Left colon (tissue), 2 donors: Measurements from ENCODE around the gene YPEL2. TPM values are rescaled to one million over a fixed set of nuclear protein-coding genes. Genes with fewer than 3 reads are reported as not detected.
A peak's percentile ranks its signal among the peaks of the same experiment; 100 is the strongest.

Experiments
- ATAC-seq: fragments of 200-7000 bp; cut with Tn5 transposase; one replicate; pipeline ENCODE4 v1.9.1; 2020; ENCODE audit warnings: mild to moderate bottlenecking, moderate library complexity
- DNase-seq, 2 donors: peaks; one replicate each; pipeline ENCODE4 v3.0.0-alpha.2; 2020
- intact Hi-C, 2 donors: fragments of 100-400 bp; cut with DNase I in 1 of 2; cut with micrococcal nuclease in 1 of 2; formaldehyde crosslinking; loops; one replicate each; pipeline versions ENCODE4 v1.11.2 to v1.14.0; 2022; cut with DNase I, micrococcal nuclease
- total RNA-seq, 2 donors: library from RNA; stranded (reverse); fragmentation: NEBNext Ultra II Directional; extraction: Animal tissue kit (Norgen Biotek cat#: 25700); gene quantifications; one replicate each; pipeline ENCODE4 v1.2.1, GENCODE V29; 2021
- donor health status: DM: no; HTN: no; CAD: no.
- donor health status: DM: yes; HTN: yes; CAD: no.

Gene YPEL2
- total RNA-seq, 2 donors from 2014 or later: 25.8 to 27.2 TPM

DNA sequence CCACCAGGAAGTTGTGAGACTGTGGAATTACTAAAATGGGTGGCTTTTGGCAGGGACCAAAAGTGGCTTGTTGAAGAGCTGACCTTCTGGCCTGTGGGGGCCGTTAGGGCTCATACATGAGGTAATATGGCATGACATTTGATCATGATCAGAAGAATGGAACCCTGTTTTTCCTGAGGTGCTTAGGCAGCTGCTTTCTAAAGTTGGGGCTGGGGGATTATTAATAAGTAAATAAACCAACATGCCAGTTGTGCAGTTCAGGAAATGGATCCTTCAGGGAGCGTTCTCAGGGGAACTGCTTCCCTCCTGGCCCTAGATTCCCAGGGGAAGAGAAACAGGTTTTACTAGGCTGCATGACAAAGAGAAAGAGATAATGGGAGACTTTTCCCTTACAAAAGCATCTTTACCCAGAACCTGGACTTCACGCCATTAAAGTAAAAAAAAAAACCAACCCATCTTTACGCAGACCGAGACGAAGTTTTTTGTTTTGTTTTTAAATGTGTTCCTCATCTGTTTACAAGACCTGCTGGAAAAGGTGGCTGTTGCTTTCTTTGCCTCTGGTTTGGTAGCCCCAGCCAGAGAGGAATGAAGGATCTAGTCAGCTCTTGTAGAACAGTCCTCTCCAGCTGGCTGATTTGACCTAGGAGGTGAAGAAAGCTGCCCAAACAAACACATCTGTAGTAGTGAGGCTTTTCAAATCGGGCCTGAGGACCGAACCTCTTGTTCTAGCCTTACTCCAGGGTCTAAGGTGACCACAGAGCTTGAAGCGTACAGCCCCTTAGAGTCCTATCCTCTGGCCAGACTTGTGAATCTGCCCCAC lies 22.7 kb downstream of the YPEL2 start:
- intact Hi-C loops: no loop called here
- ATAC-seq (no peak), DNase-seq (no peak)

DNA sequence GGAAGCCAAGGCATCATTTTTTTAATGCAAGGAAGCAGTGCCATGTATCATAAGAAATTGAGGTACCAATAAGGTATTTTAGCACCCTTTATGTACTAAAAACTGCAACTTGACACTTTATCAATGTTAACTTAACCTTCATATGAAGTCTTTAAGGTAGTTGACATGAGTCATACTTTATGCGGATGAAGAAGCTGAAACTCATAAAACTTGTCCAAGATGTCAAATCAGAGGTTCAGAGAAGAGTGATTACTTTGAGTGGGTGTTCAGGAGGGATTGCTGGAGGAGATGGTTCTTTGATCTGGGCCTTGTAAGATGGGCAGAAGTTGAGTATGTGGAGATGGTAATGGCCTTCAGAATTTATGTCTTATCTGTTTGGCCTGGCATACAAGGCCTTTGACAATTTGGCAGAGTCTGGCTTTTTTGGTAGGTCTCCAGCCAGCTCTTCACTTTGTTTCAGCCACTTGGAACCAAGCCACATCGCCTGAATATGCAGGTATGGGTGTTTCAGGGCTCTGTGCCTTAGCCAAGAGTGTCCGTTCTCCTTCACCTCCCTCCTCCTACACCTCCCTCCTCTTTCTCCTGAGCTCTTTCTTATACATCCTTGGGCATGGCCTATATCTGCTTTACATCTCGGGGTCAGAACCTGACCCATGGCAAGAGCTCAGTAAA lies 23.7 kb downstream of the YPEL2 start:
- ATAC-seq (no peak), DNase-seq (no peak)
- intact Hi-C loops: no loop called here

DNA sequence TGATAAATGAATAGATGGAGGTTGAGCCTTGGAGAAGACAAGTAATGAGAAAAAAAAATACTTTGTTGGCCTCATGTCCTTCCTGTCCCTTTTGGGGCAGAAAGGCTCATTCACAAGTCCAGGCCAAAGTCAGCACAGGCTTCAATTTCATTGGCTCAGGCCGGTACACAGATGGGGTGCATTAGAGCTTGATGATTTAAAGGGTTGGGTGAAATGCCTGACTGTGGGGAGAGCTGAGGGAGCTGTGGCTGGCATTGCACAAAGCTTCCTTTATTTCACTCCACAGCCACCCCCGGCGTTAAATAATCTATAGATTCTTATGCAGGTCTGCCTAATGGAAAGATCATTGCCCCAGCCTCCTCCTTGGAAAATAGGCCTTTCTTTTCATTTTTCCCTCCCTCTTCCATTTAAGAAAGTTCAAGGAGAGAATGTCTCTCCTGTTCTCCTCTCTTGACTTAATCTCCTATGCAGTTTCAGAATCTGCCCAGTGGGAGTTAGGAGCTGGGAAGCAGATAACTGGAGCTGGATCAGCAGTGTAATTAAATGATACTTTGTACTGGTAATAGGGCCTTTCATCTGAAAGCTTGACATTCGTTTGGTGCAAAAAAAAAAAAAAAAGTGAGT lies 24.4 kb downstream of the YPEL2 start:
- ATAC-seq (no peak), DNase-seq (no peak)
- intact Hi-C loops: no loop called here

DNA sequence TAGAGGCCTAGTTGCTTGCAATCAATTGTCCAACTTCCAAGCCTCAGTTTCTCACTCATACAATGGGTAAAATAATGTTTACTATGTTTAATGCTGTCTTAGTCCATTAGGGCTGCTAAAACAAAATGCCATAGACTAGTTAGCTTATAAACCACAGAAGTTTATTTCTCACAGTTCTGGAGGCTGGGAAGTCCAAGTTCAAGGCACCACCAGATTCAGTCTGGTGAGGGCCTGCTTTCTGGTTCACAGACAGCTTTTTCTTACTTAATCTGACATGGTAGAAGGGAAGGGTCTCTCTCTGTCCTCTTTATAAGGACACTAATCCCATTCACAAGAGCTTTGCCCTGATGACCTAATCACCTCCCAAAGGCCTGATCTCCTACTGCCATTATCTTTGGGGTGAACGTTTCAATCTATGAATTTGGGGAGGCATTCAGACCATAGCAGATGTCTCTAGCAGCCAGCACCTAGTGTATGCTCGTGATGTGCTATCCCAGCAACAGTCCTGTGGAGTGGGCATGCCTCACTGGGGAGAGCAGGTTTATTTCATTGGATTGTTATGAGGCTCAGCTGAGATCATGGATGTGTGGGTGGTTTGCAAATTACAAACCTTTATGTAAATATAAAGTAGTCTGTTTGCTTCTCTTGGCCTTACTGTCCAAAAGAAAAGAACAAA lies 25.2 kb downstream of the YPEL2 start:
- intact Hi-C loops: no loop called here
- DNase-seq (no peak), ATAC-seq (no peak)

DNA sequence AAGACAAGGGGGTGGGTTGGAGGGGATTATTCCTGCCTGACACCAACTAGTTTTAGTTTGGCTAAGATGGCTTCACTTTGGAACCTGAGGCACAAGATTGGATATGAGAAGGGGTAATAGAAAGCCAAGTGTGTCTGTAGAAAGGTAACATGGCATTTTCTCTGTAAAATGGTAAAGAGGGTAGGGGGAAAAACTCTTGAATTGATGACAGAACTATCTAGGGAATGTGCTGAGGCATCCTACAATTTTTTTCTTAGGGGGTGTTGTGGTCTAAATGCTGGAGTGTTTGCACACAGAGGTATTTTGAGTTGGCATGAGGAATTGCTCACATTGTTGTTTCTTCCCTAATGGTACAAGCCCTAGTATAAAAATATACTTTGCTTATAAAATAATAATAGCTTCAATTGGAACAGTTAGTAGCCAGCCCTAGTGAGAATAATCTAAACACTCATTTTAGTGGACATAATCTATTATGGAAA lies 25.8 kb downstream of the YPEL2 start:
- intact Hi-C loops: no loop called here
- DNase-seq (no peak), ATAC-seq (no peak)

DNA sequence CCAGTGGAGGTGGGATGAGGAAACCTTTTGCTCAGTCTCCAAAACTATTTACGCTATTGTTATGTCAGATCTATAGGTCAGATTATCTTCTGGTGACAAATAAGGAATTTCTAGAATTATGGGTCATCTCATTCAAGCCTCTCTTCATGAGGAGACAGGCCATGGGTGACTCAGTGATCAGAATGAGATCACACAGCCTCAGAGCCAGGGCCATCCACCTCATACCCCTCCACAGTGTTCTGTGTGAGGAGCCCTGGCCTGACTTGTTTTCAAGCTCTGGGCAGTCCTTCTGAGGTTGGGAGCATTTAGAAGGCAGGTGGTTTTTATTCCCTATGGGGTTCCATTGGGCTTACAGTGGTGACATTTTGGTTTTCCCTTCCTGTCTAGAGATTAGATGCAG lies 26.5 kb downstream of the YPEL2 start:
- ATAC-seq (no peak), DNase-seq (no peak)
- intact Hi-C loops: no loop called here

DNA sequence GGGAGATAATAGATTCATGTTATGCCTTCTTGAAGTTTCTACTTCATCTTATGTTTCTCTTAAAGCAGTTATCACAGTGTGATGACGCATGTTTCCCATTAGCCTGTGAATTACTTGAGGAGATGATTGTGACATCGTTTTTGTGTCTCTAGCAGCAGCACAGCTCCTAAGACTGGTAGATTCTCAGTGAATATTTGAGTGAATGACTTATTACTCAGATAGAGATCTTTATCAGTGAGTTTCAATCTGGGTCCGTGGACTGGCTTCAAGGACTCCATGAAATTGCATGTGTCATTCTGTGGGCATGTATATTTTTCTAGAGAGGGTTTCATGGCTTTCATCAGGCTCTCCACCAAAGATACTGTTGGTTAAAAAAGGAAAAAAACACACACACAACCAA lies 29.9 kb downstream of the YPEL2 start:
- DNase-seq: no peak
- no peak for ATAC-seq
- intact Hi-C loops: no loop called here

DNA sequence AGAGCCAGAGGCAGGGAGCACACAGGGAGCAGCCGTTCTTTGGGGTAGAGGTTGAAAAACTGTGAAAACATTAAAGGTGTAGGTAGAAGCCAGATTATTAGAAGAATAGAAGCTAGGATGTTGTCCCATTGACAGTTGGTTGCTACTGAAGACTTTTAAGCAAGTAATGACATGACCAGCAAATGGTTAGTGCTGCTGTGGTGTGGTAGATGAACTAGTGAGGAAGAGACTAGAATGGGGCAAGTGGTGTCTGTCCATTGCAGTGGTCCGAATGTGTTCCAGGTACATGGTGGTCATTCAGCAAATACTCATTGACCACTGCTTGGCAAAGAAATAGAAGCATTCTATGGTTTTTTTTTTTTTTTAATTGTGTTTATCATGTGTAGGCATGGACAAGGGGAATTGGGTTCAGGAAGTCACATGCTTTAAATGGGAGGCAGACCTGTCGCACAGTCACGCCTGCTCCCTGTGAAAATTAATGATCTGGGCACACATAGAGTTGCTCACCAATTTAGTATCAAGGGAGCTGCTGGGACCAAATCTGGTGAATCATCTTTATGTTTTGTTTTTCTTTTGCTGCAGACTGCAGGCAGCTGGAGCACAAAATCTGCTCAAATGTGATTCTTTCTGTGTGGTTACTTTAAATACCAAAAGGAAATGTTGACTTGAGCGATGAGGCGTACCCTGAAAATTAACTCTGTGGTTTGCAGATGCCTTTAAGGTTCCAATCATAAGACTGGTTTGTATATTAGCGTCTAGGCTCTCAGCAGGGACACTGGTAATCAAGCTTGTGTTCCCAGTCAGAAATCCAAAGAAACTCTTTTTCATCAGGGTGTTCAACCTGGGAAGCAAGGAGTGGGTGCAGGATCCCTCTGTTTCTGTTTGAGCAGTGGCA lies 30.7 kb downstream of the YPEL2 start:
- intact Hi-C loops: no loop called here
- ATAC-seq (no peak), DNase-seq (no peak)

DNA sequence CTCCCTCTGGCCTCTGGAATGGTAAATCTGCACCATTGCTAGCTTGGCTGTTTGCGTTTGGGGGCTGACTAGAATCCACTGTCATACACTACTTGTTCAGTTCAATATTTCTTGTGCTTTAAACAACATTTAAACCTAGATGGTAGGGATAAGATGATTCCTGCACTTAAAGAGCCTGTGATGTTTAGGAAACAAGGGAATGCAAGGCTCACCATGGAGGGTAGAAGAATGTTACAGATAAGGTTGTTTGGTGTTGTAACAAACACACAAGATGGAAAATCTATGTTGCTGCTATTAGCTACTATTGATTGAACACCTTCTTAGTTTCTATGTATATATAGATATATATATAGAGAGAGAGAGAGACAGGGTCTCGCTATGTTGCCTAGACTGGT lies 31.4 kb downstream of the YPEL2 start:
- ATAC-seq: no peak
- DNase-seq: no peak
- intact Hi-C loops: no loop called here

DNA sequence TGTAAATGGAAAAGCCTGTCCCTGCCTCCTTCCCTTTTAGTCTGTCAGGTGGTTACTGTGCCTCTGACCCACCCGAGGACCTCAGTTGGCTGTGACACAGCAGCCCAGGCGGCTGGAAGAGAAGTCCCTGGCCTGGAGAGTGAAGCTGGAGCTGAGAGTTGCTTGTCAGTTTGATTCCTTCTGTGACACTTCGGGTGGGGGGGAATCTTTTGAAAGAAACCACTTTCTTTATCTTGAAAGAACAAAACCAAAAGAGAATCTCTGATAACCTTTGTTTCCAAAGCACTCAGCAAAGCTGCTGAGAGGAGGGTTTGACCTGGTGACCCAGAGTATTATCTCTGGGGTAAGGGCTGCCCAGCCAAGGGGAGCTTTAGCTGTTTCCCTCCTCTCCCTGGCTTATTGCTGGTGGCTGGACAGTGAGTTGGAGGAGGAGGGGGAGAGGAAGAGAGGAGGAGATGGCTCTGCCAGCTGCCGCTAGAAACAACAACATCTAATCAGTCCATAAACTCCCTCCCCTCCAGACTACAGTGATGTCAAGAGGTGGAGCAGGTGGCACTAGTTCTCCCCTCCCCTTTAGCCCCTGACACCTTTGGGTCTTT lies 34.0 kb downstream of the YPEL2 start:
- ATAC-seq (no peak), DNase-seq (no peak)
- intact Hi-C loops: loop anchor here in 1 of 2 donors (5.0 kb wide), 1 partner anchor 33 kb away; the partner anchor contains the start of gene YPEL2

DNA sequence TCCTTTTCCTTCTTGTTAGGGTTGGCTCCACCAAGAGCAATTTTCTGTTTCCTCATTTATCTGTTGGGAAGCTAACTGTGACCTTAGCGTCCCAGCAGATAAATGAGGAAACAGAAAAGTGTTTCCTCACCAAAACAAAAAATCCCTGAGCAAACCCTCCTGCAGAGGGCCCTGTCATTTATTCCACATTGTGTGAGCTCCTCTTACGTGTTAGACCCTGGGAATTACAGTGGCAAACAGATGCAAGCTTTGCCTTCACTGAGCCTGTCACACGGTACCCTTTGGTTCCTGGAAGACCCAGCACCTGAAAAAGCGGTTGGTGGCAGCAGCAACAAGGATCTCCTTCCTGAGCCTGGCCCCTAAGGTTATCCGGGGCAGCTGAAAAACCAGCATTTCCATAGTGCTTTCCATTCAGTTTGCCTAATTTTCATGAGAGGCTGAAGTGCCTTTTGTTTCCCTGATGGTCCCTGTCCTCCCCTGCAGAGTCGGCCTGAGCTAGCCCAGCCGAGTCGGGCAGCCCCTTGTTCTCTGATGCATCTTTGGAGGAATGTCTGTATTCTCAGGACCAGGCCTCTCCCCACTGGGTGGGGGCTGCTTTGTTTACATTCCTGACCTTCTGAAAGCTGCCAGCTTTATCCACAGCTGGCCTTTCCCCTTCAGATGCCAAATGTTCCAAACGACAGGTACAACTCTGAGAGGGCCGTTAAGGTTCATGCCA lies 34.7 kb downstream of the YPEL2 start:
- ATAC-seq (peak; percentile 3), DNase-seq (no peak)
- intact Hi-C loops: loop anchor here in 1 of 2 donors (5.0 kb wide), 1 partner anchor 34 kb away; the partner anchor contains the start of gene YPEL2

DNA sequence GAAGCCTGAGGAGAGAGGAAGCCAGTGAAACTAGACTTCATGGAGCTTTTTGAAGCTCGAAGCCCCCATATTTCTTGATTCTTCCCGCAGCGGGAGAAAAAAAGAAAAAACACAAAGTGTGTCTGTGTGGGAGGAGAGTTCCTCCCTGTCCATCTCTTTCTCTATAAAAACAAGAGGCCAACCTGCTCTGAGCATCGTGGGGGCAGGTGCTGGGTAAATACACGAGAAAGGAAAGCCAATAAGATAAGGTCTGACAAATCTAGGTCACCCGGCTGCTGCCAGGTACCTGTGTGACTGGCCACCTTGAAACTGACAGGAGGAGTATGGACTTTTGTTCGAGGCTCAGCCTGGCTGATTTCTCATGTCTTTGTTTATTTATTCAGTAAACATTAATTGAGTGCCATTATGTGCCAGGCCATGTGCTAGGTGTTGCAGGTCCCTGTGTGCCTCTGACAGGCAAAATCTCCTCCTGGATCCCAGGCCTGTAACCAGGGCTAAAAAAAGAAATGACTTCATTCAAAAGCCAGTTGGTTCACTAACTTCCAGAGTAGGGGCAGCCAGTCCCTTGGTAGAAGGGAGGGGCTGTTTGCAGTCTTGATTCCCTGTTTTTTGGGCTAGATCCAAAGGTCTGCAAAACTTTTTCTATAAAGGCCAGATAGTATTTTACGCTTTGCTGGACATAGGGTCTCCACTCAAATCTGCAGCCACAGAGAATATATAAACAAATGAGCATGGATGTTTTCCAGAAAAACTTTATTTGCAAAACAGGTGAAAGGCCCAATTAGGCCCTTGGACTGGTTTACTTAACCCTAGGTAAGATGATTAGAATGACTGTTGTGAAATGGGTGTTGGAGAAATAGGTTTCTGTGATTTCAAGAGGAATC lies 35.6 kb downstream of the YPEL2 start:
- peak; percentile 87 for ATAC-seq
- peak; percentile 72 to 86 for DNase-seq
- intact Hi-C loops: loop anchor here in 1 of 2 donors (5.0 kb wide), 1 partner anchor 35 kb away; the partner anchor contains the start of gene YPEL2

DNA sequence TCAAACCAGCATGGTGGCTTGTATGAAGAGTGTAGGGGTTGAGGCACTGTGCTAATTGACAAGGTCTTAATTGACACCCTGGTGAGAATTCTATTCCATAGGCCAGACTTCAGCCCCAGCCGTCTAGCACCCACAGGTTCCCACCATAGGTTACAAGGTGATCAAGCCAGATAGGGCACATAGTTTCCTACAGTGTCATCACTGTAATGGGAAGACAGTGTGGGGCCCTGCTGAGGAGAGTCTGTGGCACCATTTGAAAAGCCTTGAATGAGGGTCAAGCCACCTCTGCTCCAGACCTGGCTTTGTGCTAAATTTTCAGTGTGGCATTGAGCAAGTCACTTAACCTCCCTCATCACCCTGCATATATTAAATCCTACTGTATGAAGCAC lies 36.2 kb downstream of the YPEL2 start:
- intact Hi-C loops: loop anchor here in 1 of 2 donors (5.0 kb wide), 1 partner anchor 35 kb away; the partner anchor contains the start of gene YPEL2

DNA sequence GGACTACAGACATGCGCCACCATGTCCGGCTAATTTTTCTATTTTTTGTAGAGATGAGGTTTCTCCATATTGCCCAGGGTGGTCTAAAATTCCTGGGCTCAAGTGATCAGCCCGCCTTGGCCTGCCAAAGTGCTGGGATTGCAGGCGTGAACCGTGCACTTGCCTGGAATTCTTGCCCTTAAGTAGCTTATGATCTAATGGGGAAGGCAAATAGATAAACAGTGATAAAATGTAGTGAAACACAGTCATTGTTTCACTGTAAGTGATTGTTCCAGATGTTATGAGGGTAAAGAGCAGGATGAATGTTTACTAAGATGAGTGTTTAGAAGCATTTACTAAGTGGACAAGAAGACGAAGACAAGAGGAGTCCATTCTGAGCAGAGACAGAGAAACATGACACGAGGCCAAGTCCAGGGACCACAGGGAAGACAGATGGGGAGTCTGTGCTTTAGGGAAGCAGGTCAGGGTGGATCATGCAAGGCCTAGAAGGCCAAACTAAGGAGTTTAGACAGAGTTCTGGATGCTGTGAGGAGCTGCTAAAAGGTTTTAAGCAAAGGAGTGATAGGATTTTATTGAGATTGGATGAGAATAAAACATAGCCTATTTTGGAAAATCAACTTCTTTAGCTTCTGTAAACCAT lies 36.9 kb downstream of the YPEL2 start:
- intact Hi-C loops: loop anchor here in 1 of 2 donors (5.0 kb wide), 1 partner anchor 36 kb away; the partner anchor contains the start of gene YPEL2
- no peak for DNase-seq
- no peak for ATAC-seq

More for the DNA sequence above, 36.2 kb downstream of the YPEL2 start:
- DNase-seq: no peak
- ATAC-seq: no peak
